Measurements from ENCODE around the gene ASGR1. TPM values are rescaled to one million over a fixed set of nuclear protein-coding genes. Genes with fewer than 3 reads are reported as not detected.

ASGR1 gene
- total RNA-seq (2012; rRNA removed) (1.3 and 1.9 TPM in 2 replicates), polyA plus RNA-seq (2012; rRNA removed) (3.8 and 4.2 TPM in 2 replicates), Bru-seq, nascent RNA (percentile 51 among the genes with signal in this experiment), BruChase-seq, experiment 1, labeled RNA remaining after a 6-hour chase (percentile 62 among the genes with signal in this experiment), BruChase-seq, experiment 2, labeled RNA remaining after a 2-hour chase (percentile 70 among the genes with signal in this experiment)
- polyA plus RNA-seq (2012; cell fraction: cytosol; rRNA removed): 2.6 and 2.9 TPM in 2 replicates
- polyA plus RNA-seq (2012; cell fraction: nucleus; rRNA removed; ENCODE audit: low replicate concordance): 17.1 and 47.7 TPM in 2 replicates
- long read RNA-seq, partial matches to known transcripts: 1 of 1 reads
- long read RNA-seq, other reads (novel, unspliced or antisense): 0 of 1 reads

GRCh38 chr17:7179317-7180254, at the start of gene ASGR1:
ASGR1 (minus strand) TSS chr17:7179370; CDS start chr17:7178563, 807 bp downstream.
- Histone ChIP-seq H3K4ac (ENCODE audit: low read depth, low read length) (0 out of 2 replicates have a peak within 1 kb of the TSS, but pooled peaks have one; percentile 20), H2AK5ac (ENCODE audit: low read depth, low read length) (0 out of 2 replicates have a peak within 1 kb of the TSS, but pooled peaks have one; percentile 0), H3K4me2 (ENCODE audit: low read depth, low read length) (peak within 1 kb of the TSS; percentile 93), H3K14ac (replicated peaks; ENCODE audit: low read depth, low read length) (no peak within 1 kb of the TSS), H2BK120ac (ENCODE audit: low read depth, low read length) (no peak within 1 kb of the TSS), H3K4me3 (ENCODE audit: insufficient read depth, low read depth, low read length) (no peak within 1 kb of the TSS), H3K18ac (ENCODE audit: low read depth, low read length) (no peak within 1 kb of the TSS), H2AK9ac (replicated peaks; ENCODE audit: low read depth, low read length, poor library complexity) (peak within 1 kb of the TSS; percentile 80), H4K5ac (ENCODE audit: low read depth, low read length) (no peak within 1 kb of the TSS), H2BK15ac (ENCODE audit: low read depth, low read length) (no peak within 1 kb of the TSS), H2BK20ac (ENCODE audit: low read depth, low read length) (no peak within 1 kb of the TSS), H4K20me1 (ENCODE audit: insufficient read depth, low read length) (peaks cover 3% of the 10 kb centered on the region; the same call in 1 of the 2 replicates), H3K27ac (ENCODE audit: insufficient read depth, low read length) (no peak within 1 kb of the TSS), H3K79me1 (ENCODE audit: low read depth in 1 of 2, low read length in 2 of 2) (no peaks in the 10 kb centered on the region), H2AFZ (replicated peaks; ENCODE audit: low read length, poor library complexity) (peak within 1 kb of the TSS; percentile 96), H3K9me3 (ENCODE audit: control insufficient read depth, insufficient read depth, low read length) (no peaks in the 10 kb centered on the region), H2BK5ac (ENCODE audit: low read depth, low read length, poor library complexity, severe bottlenecking) (no peak within 1 kb of the TSS), H3K4me1 (ENCODE audit: control insufficient read depth, insufficient read depth, low read length) (peaks cover 2% of the 10 kb centered on the region; the same call in 1 of the 2 replicates), H3K9me1 (ENCODE audit: insufficient read depth, low read length) (peaks cover 13% of the 10 kb centered on the region), H4K8ac (ENCODE audit: low read depth in 2 of 2, low read length in 2 of 2) (peak within 1 kb of the TSS; percentile 35 to 83; a peak in 2 of 4 replicates), H3K56ac (ENCODE audit: extremely low read depth, insufficient read depth, low read length) (no peak within 1 kb of the TSS), H3K9ac (ENCODE audit: low read depth, low read length) (no peak within 1 kb of the TSS), H3K27me3 (ENCODE audit: control insufficient read depth, insufficient read depth, low read length) (no peaks in the 10 kb centered on the region), H3K36me3 (ENCODE audit: control insufficient read depth, insufficient read depth, low read length) (no peaks in the 10 kb centered on the region; the same call in 1 of the 2 replicates), H4K91ac (ENCODE audit: insufficient read depth, low read depth, low read length) (no peak within 1 kb of the TSS), H3K23ac (ENCODE audit: low read depth, low read length) (no peak within 1 kb of the TSS; the same call in 1 of the 2 replicates)
- 56% methylated on average over 5 of the region's 20 CpGs; no CpG with 5 or more reads in 1 of the 2 experiments for WGBS, 2 experiments (ENCODE audit: extremely low coverage in 2 of 2, insufficient read length in 1 of 2)
- no peak for ATAC-seq (ENCODE audit: low read depth)
- no peak for DNase-seq
- ChIA-PET POLR2A (ENCODE audit: unreplicated experiment) (no interaction called here), CTCF (interaction anchor here (2.5 kb wide), 1 partner anchor 127 kb away, joined by 8 read pairs; no protein-coding TSS in a partner anchor)
- in situ Hi-C loops (cut with MboI; ENCODE audit: low sequenced_read_pairs): no loop called here
- dilution Hi-C loops (cut with HindIII; ENCODE audit: low sequenced_read_pairs, unreplicated experiment): no loop called here
- no peak for TF ChIP-seq RCOR1 (IDR thresholded peaks at IDR 0.05; ENCODE audit: insufficient replicate concordance, low read length)
- TF ChIP-seq SMC3 (IDR thresholded peaks at IDR 0.05; ENCODE audit: low read depth, low read length): no peak
- no peak for TF ChIP-seq CEBPB (IDR thresholded peaks at IDR 0.05; ENCODE audit: low read depth, low read length)
- TF ChIP-seq, protein P1, sequence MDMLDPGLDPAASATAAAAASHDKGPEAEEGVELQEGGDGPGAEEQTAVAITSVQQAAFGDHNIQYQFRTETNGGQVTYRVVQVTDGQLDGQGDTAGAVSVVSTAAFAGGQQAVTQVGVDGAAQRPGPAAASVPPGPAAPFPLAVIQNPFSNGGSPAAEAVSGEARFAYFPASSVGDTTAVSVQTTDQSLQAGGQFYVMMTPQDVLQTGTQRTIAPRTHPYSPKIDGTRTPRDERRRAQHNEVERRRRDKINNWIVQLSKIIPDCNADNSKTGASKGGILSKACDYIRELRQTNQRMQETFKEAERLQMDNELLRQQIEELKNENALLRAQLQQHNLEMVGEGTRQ (IDR thresholded peaks at IDR 0.05; ENCODE audit: low read depth, low read length): no peak
- TF ChIP-seq MXI1 (IDR thresholded peaks at IDR 0.05; ENCODE audit: borderline replicate concordance, low read depth, low read length): no peak
- no peak for TF ChIP-seq BHLHE40 (IDR thresholded peaks at IDR 0.05; ENCODE audit: low read depth, low read length)
- no peak for TF ChIP-seq ELK1 (IDR thresholded peaks at IDR 0.05; ENCODE audit: borderline replicate concordance, low read depth, low read length)
- no peak for TF ChIP-seq RAD21 (IDR thresholded peaks at IDR 0.05; ENCODE audit: low read length)
- BruUV-seq (replicated peaks): no TSS peak
- intact Hi-C loops (cut with micrococcal nuclease): no loop called here
